GM19468 (cell line): ENCODE results near the gene ATRAID.

Source experiments
- ATAC-seq: cut with Tn5 transposase; IDR thresholded peaks from one replicate; pipeline ENCODE4 v1.9.1; 2021; ENCODE audit warnings: mild to moderate bottlenecking, moderate library complexity, moderate number of reproducible peaks; ENCODE audit not compliant: unreplicated experiment; ENCODE audit errors: extremely low read depth

ATRAID gene

GRCh38 chr2:27217173-27218121 lies 5.6 kb downstream of the ATRAID start, which contains the start of gene CAD:
TSS of gene CAD (plus strand) at chr2:27217369. CDS start at chr2:27217552, 183 bp downstream.
- peak; percentile 42 for ATAC-seq

GRCh38 chr2:27218614-27219013 lies 6.8 kb downstream of the ATRAID start:
- no peak for ATAC-seq

DNA sequence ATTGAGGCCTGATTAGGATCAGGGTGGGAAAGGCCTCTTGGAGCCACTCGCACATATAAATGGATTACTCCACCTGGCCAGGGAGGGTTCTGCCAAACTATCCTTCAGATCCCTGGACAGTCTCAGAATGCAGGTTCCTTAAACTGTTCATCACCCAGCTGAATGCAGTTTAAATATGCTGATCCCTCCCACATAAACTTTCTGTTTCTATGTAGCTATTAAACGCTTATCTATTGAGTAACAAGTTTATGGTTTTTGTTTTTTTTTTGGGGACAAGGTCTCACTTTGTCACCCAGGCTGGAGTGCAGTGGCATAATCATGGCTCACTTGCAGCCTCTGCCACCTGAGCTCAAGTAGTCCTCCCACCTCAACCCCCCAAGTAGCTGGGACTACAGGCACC lies 7.2 kb downstream of the ATRAID start:
- ATAC-seq, result no peak

- no peak for ATAC-seq
Observed at GRCh38 chr2:27220091-27220490, 8.2 kb downstream of the ATRAID start.

DNA sequence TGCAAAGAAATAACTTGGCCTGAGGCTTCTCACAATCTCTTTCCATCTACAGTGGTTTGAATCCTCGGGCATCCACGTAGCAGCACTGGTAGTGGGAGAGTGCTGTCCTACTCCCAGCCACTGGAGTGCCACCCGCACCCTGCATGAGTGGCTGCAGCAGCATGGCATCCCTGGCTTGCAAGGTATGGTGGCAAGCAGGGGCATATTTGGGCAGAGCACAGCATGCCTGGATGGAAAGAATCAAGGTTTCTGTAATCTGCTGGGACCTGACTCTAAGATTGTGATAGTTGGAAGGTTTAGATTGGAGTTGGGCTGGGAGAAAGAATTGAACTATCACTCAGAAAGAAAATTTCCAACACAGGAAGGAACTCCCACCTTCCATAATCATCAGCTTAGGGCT lies 9.3 kb downstream of the ATRAID start:
- ATAC-seq, result no peak

GRCh38 chr2:27222407-27222806 lies 10.6 kb downstream of the ATRAID start:
- no peak for ATAC-seq

GRCh38 chr2:27223416-27223815 lies 11.6 kb downstream of the ATRAID start:
- no peak for ATAC-seq

DNA sequence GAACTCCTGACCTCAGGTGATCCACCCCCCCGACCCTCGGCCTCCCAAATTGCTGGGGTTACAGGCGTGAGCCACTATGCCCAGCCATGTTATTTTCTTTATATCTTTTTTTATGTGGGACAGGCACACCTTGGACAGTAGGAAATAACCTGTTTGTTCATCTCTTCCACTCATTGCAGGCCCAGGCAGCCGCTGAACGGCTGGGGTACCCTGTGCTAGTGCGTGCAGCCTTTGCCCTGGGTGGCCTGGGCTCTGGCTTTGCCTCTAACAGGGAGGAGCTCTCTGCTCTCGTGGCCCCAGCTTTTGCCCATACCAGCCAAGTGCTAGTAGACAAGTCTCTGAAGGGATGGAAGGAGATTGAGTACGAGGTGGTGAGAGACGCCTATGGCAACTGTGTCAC lies 13.7 kb downstream of the ATRAID start:
- ATAC-seq, result no peak

- no peak for ATAC-seq
Observed at GRCh38 chr2:27227501-27227900, 15.7 kb downstream of the ATRAID start.

GRCh38 chr2:27231921-27232320 lies 20.1 kb downstream of the ATRAID start:
- ATAC-seq, result no peak

DNA sequence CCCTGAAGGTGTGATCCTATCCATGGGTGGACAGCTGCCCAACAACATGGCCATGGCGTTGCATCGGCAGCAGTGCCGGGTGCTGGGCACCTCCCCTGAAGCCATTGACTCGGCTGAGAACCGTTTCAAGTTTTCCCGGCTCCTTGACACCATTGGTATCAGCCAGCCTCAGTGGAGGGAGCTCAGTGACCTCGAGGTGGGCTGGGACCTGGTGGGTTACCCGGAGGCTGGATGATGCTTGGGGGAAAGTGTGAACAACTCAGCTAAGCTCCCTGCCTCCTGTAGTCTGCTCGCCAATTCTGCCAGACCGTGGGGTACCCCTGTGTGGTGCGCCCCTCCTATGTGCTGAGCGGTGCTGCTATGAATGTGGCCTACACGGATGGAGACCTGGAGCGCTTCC lies 21.5 kb downstream of the ATRAID start:
- ATAC-seq, result no peak

GRCh38 chr2:27236136-27236535 lies 24.3 kb downstream of the ATRAID start:
- ATAC-seq, result no peak

GRCh38 chr2:27236626-27237025 lies 24.8 kb downstream of the ATRAID start:
- ATAC-seq, result no peak

- no peak for ATAC-seq
Observed at GRCh38 chr2:27237341-27237945, 25.6 kb downstream of the ATRAID start.

- no peak for ATAC-seq
Observed at GRCh38 chr2:27238976-27239375, 27.1 kb downstream of the ATRAID start.

DNA sequence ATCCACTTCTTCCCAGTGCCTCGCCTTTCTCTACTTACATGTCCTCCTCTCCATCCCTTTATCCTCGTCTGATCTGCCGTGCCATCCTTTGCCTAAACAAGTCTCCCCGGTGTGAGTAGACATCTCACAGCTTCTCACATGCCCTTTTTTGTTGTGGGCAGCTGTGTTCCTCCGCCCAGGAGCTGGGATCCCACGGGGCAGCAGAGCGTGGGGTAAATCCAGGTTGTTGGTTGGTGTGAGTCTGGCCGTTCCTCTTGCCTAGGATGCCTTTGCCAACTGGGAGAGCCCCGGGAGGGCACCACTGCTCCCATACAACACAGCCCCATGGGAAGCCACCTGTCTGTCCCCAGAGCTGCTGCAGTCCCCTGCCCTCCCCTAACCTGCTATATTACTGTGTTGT lies 28.6 kb downstream of the ATRAID start:
- ATAC-seq, result no peak

DNA sequence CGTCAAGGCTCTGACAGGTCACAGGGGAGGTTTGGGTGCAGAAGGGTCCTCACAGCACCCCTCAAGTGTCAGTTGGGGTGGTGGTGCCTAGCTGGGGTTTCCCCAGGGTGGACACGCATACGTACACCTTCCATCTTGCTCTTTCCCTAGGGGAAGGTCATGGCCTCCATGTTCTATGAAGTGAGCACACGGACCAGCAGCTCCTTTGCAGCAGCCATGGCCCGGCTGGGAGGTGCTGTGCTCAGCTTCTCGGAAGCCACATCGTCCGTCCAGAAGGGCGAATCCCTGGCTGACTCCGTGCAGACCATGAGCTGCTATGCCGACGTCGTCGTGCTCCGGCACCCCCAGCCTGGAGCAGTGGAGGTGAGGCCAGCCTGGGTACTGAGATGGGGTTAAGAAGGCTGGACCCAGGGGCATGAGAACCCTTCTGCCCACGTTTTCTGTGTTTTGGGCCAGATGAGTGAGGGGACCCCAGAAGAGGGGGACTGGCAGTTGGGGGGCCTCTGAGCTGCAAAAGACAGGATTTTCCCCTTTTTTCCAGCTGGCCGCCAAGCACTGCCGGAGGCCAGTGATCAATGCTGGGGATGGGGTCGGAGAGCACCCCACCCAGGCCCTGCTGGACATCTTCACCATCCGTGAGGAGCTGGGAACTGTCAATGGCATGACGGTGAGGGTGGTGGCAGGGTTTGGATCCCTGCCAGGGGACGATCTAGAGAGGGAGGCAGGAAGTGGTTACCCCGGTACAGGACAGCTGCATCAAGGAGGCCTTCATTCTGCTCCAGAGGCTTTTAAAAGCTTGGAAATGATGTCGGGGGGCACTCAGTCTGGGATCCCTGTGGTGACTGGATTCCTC lies 30.1 kb downstream of the ATRAID start:
- ATAC-seq, result no peak

DNA sequence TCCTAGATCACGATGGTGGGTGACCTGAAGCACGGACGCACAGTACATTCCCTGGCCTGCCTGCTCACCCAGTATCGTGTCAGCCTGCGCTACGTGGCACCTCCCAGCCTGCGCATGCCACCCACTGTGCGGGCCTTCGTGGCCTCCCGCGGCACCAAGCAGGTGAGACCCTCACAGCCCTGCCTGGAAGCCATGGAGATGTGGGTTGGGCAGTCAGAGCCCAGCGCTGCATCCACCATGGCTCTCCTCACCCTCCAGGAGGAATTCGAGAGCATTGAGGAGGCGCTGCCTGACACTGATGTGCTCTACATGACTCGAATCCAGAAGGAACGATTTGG lies 30.7 kb downstream of the ATRAID start:
- no peak for ATAC-seq

DNA sequence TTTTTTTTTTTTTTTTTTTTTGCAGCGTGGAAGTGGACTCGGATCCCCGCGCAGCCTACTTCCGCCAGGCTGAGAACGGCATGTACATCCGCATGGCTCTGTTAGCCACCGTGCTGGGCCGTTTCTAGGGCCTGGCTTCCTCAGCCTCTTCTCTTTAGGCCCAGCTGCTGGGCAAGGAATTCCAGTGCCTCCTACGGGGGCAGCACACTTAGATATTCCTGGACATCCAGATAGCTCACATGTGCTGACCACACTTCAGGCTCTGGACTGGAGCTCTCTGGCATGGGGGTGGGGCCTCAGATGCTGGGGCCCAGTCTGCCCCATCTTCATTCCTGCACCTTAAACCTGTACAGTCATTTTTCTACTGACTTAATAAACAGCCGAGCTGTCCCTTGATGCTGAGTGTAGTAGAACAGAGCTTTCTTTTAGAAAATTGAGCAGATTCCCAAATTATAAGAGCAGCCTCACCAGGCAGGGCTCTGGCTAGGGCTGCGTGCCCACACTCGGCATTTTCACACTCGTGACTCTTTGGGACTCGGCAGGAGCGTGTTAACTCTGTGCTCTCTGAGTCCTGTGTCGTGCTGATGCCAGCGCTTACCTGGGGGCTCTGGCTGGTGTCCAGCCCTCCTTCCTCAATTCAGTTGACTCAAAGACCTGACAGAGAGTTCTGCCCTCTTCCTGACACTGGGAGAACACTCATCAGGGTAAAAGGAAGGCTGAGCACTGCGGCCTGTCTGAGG lies 31.7 kb downstream of the ATRAID start:
- ATAC-seq, result no peak

- no peak for ATAC-seq
Observed at GRCh38 chr2:27245116-27245515, 33.3 kb downstream of the ATRAID start.
